OCI-LY1 (cell line): ENCODE results near the gene RAD9B.
"Not testable (repeated sequence)": the region's sequence is repeated elsewhere in the genome, so short reads cannot be mapped to it uniquely, and the experiment has no call there.

ENCODE experiments used
- H2AFZ ChIP-seq: fragments of 200-600 bp; sonication (generic), shearing (Covaris generic); 2 replicates; pipeline ENCODE4 v1.6.0; 2014; ENCODE audit warnings: antibody characterized with exemption, mild to moderate bottlenecking, low read length
- H3F3A ChIP-seq: fragments of 200-600 bp; sonication (generic), shearing (Covaris generic); 2 replicates; pipeline ENCODE4 v1.6.0; 2014; ENCODE audit warnings: mild to moderate bottlenecking, antibody characterized with exemption, low read length, moderate library complexity; ENCODE audit not compliant: insufficient read depth
- H3K27ac ChIP-seq: fragments of 200-600 bp; sonication (generic); 2 replicates; pipeline ENCODE4 v1.5.1; 2014; ENCODE audit warnings: low read length, mixed run types, mild to moderate bottlenecking, low read depth; ENCODE audit not compliant: poor library complexity, severe bottlenecking
- H3K27me3 ChIP-seq: fragments of 200-600 bp; sonication (generic); 2 replicates; pipeline ENCODE4 v1.6.0; 2014; ENCODE audit warnings: antibody characterized with exemption, mild to moderate bottlenecking, low read length, moderate library complexity; ENCODE audit not compliant: insufficient read depth
- H3K36me3 ChIP-seq: fragments of 200-600 bp; sonication (generic); 2 replicates; pipeline ENCODE4 v1.6.1; 2014; ENCODE audit warnings: mild to moderate bottlenecking, antibody characterized with exemption, low read length, moderate library complexity, mixed read lengths; ENCODE audit not compliant: insufficient read depth
- H3K4me1 ChIP-seq: fragments of 200-600 bp; sonication (generic); 2 replicates; pipeline ENCODE4 v1.5.1; 2014; ENCODE audit warnings: mild to moderate bottlenecking, low read length, moderate library complexity; ENCODE audit not compliant: insufficient read depth, severe bottlenecking
- H3K4me2 ChIP-seq: fragments of 200-600 bp; sonication (generic), shearing (Covaris generic); 2 replicates; pipeline ENCODE4 v1.6.1; 2014; ENCODE audit warnings: low read length
- H3K4me3 ChIP-seq: fragments of 200-600 bp; sonication (generic); 2 replicates; pipeline ENCODE4 v1.5.1; 2014; ENCODE audit warnings: low read length, low read depth, mild to moderate bottlenecking, mixed read lengths; ENCODE audit not compliant: poor library complexity, severe bottlenecking
- H3K79me2 ChIP-seq: fragments of 200-600 bp; shearing (Covaris generic); 2 replicates; pipeline ENCODE4 v1.6.1; 2016; ENCODE audit warnings: mixed run types, low read length, mixed read lengths; ENCODE audit not compliant: insufficient read depth
- H3K9ac ChIP-seq: fragments of 200-600 bp; sonication (generic), shearing (Covaris generic); 2 replicates; pipeline ENCODE4 v1.6.1; 2014; ENCODE audit warnings: mild to moderate bottlenecking, low read length, mixed read lengths
- H3K9me2 ChIP-seq: fragments of 200-600 bp; sonication (generic), shearing (Covaris generic); 2 replicates; pipeline ENCODE4 v1.6.1; 2014; ENCODE audit warnings: low read depth, mild to moderate bottlenecking, low read length, mixed read lengths
- H3K9me3 ChIP-seq: fragments of 200-600 bp; shearing (Covaris generic); 2 replicates; pipeline ENCODE4 v1.6.1; 2014; ENCODE audit warnings: low read length, mixed read lengths
- H4K20me1 ChIP-seq: fragments of 200-600 bp; sonication (generic), shearing (Covaris generic); 2 replicates; pipeline ENCODE4 v1.6.0; 2016; ENCODE audit warnings: mild to moderate bottlenecking, low read length; ENCODE audit not compliant: insufficient read depth
- EZH2 ChIP-seq: fragments of 200-600 bp; sonication (generic), shearing (Covaris generic); IDR thresholded peaks from 2 replicates; pipeline ENCODE4 v1.8.0; 2017; ENCODE audit warnings: borderline replicate concordance, mixed run types, mild to moderate bottlenecking, antibody characterized with exemption, low read length, moderate library complexity, mixed read lengths
- TF ChIP-seq, protein P1 (sequence below): fragments of 200-600 bp; sonication (generic), shearing (Covaris generic); IDR thresholded peaks from 2 replicates; pipeline ENCODE4 v1.5.1; 2017; ENCODE audit warnings: mild to moderate bottlenecking, antibody characterized with exemption, low read length, moderate library complexity, mixed read lengths

RAD9B gene

DNA sequence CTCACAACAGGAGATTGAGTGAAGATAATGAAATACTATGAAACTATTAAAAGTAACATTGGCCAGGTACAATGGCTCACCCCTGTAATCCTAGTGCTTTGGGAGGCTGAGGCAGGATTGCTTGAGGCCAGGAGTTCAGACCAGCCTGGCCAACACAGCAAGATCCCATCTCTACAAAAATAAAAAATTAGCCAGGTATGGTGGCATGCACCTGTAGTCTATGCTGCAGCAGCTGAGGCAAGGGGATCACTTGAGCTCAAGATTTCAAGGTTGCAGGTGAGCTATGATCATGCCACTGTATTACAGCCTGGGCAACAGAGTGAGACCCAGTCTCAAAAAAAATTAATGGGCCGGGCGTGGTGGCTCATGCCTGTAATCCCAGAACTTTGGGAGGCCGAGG, 14.9 kb downstream of the RAD9B start:
- H3K9me2 ChIP-seq, result no peaks in the 10 kb centered on the region
- H2AFZ ChIP-seq, result no peak overlapping the region
- TF ChIP-seq, protein P1, sequence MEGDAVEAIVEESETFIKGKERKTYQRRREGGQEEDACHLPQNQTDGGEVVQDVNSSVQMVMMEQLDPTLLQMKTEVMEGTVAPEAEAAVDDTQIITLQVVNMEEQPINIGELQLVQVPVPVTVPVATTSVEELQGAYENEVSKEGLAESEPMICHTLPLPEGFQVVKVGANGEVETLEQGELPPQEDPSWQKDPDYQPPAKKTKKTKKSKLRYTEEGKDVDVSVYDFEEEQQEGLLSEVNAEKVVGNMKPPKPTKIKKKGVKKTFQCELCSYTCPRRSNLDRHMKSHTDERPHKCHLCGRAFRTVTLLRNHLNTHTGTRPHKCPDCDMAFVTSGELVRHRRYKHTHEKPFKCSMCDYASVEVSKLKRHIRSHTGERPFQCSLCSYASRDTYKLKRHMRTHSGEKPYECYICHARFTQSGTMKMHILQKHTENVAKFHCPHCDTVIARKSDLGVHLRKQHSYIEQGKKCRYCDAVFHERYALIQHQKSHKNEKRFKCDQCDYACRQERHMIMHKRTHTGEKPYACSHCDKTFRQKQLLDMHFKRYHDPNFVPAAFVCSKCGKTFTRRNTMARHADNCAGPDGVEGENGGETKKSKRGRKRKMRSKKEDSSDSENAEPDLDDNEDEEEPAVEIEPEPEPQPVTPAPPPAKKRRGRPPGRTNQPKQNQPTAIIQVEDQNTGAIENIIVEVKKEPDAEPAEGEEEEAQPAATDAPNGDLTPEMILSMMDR, result no peak
- TF ChIP-seq EZH2, result no peak
- no peak overlapping the region for H3K27ac ChIP-seq
- H3K4me1 ChIP-seq, result no peaks in the 10 kb centered on the region
- no peak overlapping the region for H3K4me3 ChIP-seq
- no peaks in the 10 kb centered on the region for H3K36me3 ChIP-seq
- no peak overlapping the region for H3K4me2 ChIP-seq
- no peaks in the 10 kb centered on the region for H4K20me1 ChIP-seq
- H3F3A ChIP-seq, result no peaks in the 10 kb centered on the region
- no peaks in the 10 kb centered on the region for H3K79me2 ChIP-seq
- no peak overlapping the region for H3K9ac ChIP-seq
- no peaks in the 10 kb centered on the region for H3K27me3 ChIP-seq
- H3K9me3 ChIP-seq, result no peaks in the 10 kb centered on the region

DNA sequence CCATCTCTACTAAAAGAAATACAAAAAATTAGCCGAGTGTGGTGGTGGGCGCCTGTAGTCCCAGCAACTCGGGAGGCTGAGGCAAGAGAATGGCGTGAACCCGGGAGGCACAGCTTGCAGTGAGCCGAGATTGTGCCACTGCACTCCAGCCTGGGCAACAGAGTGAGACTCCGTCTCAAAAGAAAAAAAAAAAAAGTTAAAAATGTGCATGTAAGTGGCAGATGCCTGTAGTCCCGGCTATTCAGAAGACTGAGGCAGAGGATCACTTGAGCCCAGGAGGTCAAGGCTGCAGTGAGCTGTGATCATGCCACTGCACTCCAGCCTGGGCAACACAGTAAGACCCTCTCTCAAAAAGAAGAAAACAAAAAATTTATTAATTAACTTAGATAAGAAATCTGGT, 15.9 kb downstream of the RAD9B start:
- H3K4me3 ChIP-seq, H3K9ac ChIP-seq, H3K4me1 ChIP-seq, H3K9me2 ChIP-seq, H4K20me1 ChIP-seq, H3F3A ChIP-seq, H3K27ac ChIP-seq, H3K4me2 ChIP-seq, H3K9me3 ChIP-seq, H3K27me3 ChIP-seq, H3K36me3 ChIP-seq, H2AFZ ChIP-seq, H3K79me2 ChIP-seq: not testable (repeated sequence)

DNA sequence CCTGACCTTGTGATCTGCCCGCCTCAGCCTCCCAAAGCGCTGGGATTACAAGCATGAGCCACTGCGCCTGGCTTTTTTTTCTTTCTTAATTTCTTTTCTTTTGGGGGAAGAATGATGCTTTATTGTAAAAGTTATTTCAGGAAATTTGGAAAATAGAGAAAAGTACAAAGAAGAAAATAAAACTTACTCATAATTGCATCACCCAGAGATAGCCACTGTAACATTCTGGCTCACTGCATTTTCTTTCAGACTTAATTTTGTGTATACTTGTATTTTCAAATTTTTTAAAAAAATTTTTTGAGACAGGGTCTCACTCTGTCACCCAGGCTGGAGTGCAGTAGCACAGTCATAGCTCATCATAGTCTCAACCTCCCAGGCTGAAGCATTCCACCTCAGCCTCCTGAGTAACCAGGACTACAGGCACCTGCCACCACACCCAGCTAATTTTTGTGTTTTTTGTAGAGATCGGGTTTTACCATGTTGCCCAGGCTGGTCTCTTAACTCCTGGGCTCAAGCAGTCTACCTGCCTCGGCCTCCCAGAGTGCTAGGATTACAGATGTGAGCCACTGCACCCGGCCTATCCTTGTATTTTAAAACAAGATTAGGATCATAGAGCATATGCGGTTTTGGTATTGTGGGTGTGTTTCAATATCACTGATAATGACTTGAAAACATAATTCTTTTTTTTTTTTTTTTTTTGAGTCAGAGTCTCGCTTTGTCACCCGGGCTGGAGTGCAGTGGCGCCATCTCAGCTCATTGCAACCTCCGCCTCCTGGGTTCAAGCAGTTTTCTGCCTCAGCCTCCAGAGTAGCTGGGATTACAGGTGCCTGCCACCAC, 19.0 kb downstream of the RAD9B start:
- not testable (repeated sequence) for H3K4me1 ChIP-seq, H3K27ac ChIP-seq, H2AFZ ChIP-seq, H3K9me3 ChIP-seq, H3K79me2 ChIP-seq, H3F3A ChIP-seq, H3K9ac ChIP-seq, H3K36me3 ChIP-seq, H4K20me1 ChIP-seq, H3K4me3 ChIP-seq, H3K27me3 ChIP-seq, H3K4me2 ChIP-seq, H3K9me2 ChIP-seq

DNA sequence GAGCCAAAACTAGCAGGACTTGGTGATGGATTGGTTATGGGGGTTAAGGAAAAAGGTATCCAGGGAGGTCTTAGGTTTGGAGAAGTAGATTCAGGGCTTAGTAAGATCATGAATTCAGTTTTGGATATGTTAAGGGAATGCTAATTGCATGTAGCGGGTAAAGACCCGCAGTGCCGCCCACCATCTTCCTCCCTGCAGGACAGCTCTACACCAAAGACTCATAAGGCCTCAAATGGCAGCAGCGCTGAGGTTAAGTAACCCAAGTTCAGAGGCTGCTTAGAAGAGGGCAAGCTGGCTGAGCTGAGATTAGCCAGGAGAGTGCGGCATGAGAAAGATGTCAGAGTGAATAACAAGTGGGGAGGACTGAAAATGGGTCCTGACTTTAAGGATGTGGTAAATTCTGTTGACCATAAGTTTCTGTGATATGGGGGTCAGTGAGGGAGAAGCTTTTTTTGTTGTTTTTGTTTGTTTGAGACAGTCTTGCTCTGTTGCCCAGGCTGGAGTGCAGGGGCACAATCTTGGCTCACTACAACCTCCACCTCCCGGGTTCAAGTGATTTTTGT, 26.2 kb downstream of the RAD9B start:
- TF ChIP-seq EZH2, result no peak
- TF ChIP-seq, protein P1, result no peak
- peaks cover 22% of the 10 kb centered on the region for H3K36me3 ChIP-seq
- no peak overlapping the region for H3K27ac ChIP-seq
- no peaks in the 10 kb centered on the region for H4K20me1 ChIP-seq
- no peak overlapping the region for H3K4me3 ChIP-seq
- peaks cover 9% of the 10 kb centered on the region for H3K4me1 ChIP-seq
- H2AFZ ChIP-seq, result no peak overlapping the region
- no peak overlapping the region for H3K9ac ChIP-seq
- no peaks in the 10 kb centered on the region for H3K9me2 ChIP-seq
- H3F3A ChIP-seq, result no peaks in the 10 kb centered on the region
- H3K9me3 ChIP-seq, result no peaks in the 10 kb centered on the region
- no peaks in the 10 kb centered on the region for H3K27me3 ChIP-seq
- no peaks in the 10 kb centered on the region for H3K79me2 ChIP-seq
- no peak overlapping the region for H3K4me2 ChIP-seq
